Neuron (in vitro differentiated cells): Measurements from ENCODE around the gene TWIST2.

Source experiments
- H2AFZ ChIP-seq: one replicate; pipeline ENCODE4 v1.6.1; 2013; ENCODE audit warnings: low read depth, mild to moderate bottlenecking, inconsistent platforms, low read length, moderate library complexity
- H3K27me3 ChIP-seq: one replicate; pipeline ENCODE4 v1.6.1; 2013; ENCODE audit warnings: low read length; ENCODE audit not compliant: insufficient read depth
- H3K36me3 ChIP-seq: one replicate; pipeline ENCODE4 v1.6.1; 2013; ENCODE audit warnings: low read length; ENCODE audit not compliant: insufficient read depth
- H3K4me1 ChIP-seq: one replicate; pipeline ENCODE4 v1.6.1; 2013; ENCODE audit warnings: low read length; ENCODE audit not compliant: insufficient read depth
- H3K4me3 ChIP-seq: 2 replicates; pipeline ENCODE4 v1.5.1; 2013; ENCODE audit warnings: mild to moderate bottlenecking, low read length, moderate library complexity
- H3K9me3 ChIP-seq: one replicate; pipeline ENCODE4 v1.6.1; 2013; ENCODE audit warnings: low read length

The TWIST2 gene

GRCh38 chr2:238845583-238846377 lies 2.1 kb upstream of the TWIST2 start:
- Histone ChIP-seq H3K4me3 (no peak overlapping the region), H3K27me3 (peaks cover 73% of the 10 kb centered on the region), H3K36me3 (no peaks in the 10 kb centered on the region)

GRCh38 chr2:238846378-238846627 lies 1.6 kb upstream of the TWIST2 start:
- Histone ChIP-seq H3K27me3 (peaks cover 78% of the 10 kb centered on the region), H3K36me3 (no peaks in the 10 kb centered on the region), H3K9me3 (no peaks in the 10 kb centered on the region), H3K4me1 (no peaks in the 10 kb centered on the region), H3K4me3 (no peak overlapping the region), H2AFZ (no peak overlapping the region)

More at GRCh38 chr2:238845583-238846377, 2.1 kb upstream of the TWIST2 start:
- Histone ChIP-seq H3K9me3 (no peaks in the 10 kb centered on the region), H3K4me1 (no peaks in the 10 kb centered on the region), H2AFZ (no peak overlapping the region)

DNA sequence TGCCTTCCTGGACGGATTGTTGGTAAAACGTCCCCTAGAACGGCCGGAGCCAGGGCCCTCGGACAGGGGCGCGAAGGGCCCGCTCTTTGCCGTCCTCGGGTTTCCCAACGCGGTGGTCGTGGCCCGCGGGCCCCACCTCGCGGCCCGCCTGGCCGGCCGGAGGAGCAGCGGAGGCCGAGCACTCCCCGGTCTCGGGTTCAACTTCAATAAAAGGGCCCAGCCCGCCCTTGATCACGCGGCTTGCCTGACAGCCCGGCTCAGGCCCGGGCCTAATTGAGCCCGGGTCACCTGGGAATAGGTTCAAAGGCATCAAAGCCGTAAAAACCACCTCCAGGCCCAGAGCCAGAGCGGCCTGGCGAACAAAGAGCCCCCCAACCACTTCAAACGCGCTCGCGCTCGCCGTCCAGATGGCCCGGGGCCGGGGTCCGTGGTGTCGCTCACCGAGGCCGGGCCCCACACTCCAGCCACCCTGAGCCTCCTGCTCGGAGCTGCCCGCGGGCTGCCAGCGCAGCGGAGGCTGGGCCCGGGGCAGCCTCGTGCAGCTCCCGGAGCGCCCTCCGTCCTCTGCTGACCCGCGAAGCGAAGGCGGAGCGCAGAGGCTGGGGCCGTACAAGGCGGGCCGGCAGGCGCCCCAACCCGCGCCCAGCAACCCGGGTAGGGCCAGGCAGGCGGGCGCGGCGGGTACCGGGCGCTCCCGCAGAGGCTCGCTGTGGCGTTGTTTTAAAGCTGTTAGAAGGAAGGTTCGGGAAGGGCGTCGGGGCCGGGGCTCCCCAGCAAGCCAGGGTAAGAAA lies 1.1 kb upstream of the TWIST2 start:
- no peaks in the 10 kb centered on the region for H3K4me1 ChIP-seq
- peaks cover 83% of the 10 kb centered on the region for H3K27me3 ChIP-seq
- no peaks in the 10 kb centered on the region for H3K36me3 ChIP-seq
- no peak overlapping the region for H3K4me3 ChIP-seq
- no peaks in the 10 kb centered on the region for H3K9me3 ChIP-seq
- H2AFZ ChIP-seq = no peak overlapping the region

- no peak overlapping the region for H2AFZ ChIP-seq
- no peaks in the 10 kb centered on the region for H3K4me1 ChIP-seq
- no peak overlapping the region for H3K4me3 ChIP-seq
- peaks cover 87% of the 10 kb centered on the region for H3K27me3 ChIP-seq
- no peaks in the 10 kb centered on the region for H3K9me3 ChIP-seq
- no peaks in the 10 kb centered on the region for H3K36me3 ChIP-seq
These were observed 475 bp upstream of the TWIST2 start for GRCh38 chr2:238847419-238847801.

GRCh38 chr2:238848691-238848975 lies 748 bp downstream of the TWIST2 start:
- Histone ChIP-seq H3K4me1 (no peaks in the 10 kb centered on the region), H3K27me3 (peaks cover 84% of the 10 kb centered on the region), H3K9me3 (no peaks in the 10 kb centered on the region), H3K4me3 (no peak overlapping the region), H3K36me3 (no peaks in the 10 kb centered on the region), H2AFZ (no peak overlapping the region)

GRCh38 chr2:238848976-238849853 lies 1.3 kb downstream of the TWIST2 start:
- Histone ChIP-seq H3K36me3 (no peaks in the 10 kb centered on the region), H3K4me1 (no peaks in the 10 kb centered on the region), H3K4me3 (no peak overlapping the region), H3K9me3 (peaks cover 3% of the 10 kb centered on the region), H3K27me3 (peaks cover 83% of the 10 kb centered on the region), H2AFZ (no peak overlapping the region)

DNA sequence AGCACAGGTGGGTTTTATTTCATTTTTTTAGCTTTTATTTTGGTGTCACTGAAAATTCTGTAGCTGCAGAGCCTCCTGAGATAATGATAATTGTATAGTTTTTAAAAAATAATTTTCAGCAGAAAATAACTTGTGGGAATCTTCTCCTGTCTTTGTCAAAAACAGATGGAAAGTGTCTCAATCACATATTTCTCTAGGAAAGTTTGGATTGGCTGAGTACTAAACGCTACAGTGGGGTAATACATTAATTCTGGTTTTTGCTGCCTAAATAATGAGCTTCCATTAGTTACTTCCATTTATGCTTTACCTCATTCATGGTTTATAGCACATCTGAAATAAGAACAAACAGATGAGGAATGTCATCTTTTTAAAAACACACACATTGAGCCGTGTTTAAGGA lies 2.2 kb downstream of the TWIST2 start:
- peaks cover 3% of the 10 kb centered on the region for H3K9me3 ChIP-seq
- H2AFZ ChIP-seq = no peak overlapping the region
- H3K4me3 ChIP-seq = no peak overlapping the region
- H3K36me3 ChIP-seq = no peaks in the 10 kb centered on the region
- H3K4me1 ChIP-seq = peaks cover 5% of the 10 kb centered on the region
- peaks cover 76% of the 10 kb centered on the region for H3K27me3 ChIP-seq

- no peak overlapping the region for H2AFZ ChIP-seq
- H3K36me3 ChIP-seq = no peaks in the 10 kb centered on the region
- peaks cover 3% of the 10 kb centered on the region for H3K9me3 ChIP-seq
- no peak overlapping the region for H3K4me3 ChIP-seq
- peaks cover 5% of the 10 kb centered on the region for H3K4me1 ChIP-seq
- peaks cover 67% of the 10 kb centered on the region for H3K27me3 ChIP-seq
These were observed 3.1 kb downstream of the TWIST2 start for GRCh38 chr2:238851026-238851425.

- Histone ChIP-seq H3K4me1 (peaks cover 5% of the 10 kb centered on the region), H2AFZ (no peak overlapping the region), H3K36me3 (no peaks in the 10 kb centered on the region), H3K4me3 (no peak overlapping the region), H3K27me3 (peaks cover 60% of the 10 kb centered on the region), H3K9me3 (peaks cover 3% of the 10 kb centered on the region)
These were observed 3.9 kb downstream of the TWIST2 start for GRCh38 chr2:238851761-238852160.

GRCh38 chr2:238852206-238852869 lies 4.5 kb downstream of the TWIST2 start:
- peaks cover 5% of the 10 kb centered on the region for H3K4me1 ChIP-seq
- no peak overlapping the region for H3K4me3 ChIP-seq
- peaks cover 3% of the 10 kb centered on the region for H3K9me3 ChIP-seq
- H2AFZ ChIP-seq = no peak overlapping the region
- H3K27me3 ChIP-seq = peaks cover 54% of the 10 kb centered on the region
- no peaks in the 10 kb centered on the region for H3K36me3 ChIP-seq

DNA sequence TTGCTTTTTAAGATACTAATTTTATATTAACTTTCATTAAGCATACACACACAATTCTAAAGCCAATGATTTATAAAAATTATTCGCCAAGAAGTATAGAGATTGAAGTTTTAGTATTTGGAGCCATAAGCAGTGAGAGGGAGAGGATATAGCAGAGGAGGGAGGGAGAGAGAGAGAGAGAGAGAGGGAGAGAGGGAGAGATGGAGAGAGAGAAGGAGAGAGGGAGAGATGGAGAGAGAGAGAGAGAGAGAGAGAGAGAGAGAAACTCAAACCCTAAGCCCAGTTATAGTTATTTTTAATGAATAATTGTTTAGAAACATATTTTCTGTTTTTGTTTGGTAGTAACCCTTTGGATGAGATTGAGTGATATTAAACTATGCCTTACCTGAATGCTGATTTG lies 5.3 kb downstream of the TWIST2 start:
- no peak overlapping the region for H3K4me3 ChIP-seq
- H3K4me1 ChIP-seq = peaks cover 5% of the 10 kb centered on the region
- H3K36me3 ChIP-seq = no peaks in the 10 kb centered on the region
- peaks cover 3% of the 10 kb centered on the region for H3K9me3 ChIP-seq
- H2AFZ ChIP-seq = no peak overlapping the region
- peaks cover 46% of the 10 kb centered on the region for H3K27me3 ChIP-seq

- no peak overlapping the region for H2AFZ ChIP-seq
- H3K36me3 ChIP-seq = no peaks in the 10 kb centered on the region
- H3K4me1 ChIP-seq = peaks cover 5% of the 10 kb centered on the region
- H3K27me3 ChIP-seq = peaks cover 42% of the 10 kb centered on the region
- H3K4me3 ChIP-seq = no peak overlapping the region
- peaks cover 3% of the 10 kb centered on the region for H3K9me3 ChIP-seq
These were observed 5.8 kb downstream of the TWIST2 start for GRCh38 chr2:238853721-238854120.

DNA sequence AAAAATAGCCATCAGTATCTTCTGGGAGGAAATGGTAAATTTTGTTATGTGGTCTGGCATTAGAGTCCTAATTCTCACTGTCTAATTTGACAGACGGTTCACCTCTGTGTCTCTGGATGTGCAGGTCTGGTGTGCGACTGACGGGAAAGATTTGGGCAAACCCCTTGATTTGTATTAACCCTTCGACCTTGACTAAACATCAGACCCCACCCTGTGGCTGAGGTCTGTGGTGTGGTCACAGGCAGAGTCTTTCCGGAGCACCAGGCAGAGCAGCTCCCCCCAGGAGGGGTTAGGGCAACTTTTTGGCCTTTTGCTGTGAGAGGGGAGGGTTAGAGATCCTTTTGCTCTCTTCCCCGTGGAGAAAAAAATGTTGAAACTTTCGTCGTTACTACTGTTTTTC lies 6.4 kb downstream of the TWIST2 start:
- Histone ChIP-seq H2AFZ (no peak overlapping the region), H3K4me3 (no peak overlapping the region), H3K36me3 (no peaks in the 10 kb centered on the region), H3K4me1 (peaks cover 5% of the 10 kb centered on the region), H3K9me3 (peaks cover 3% of the 10 kb centered on the region), H3K27me3 (peaks cover 37% of the 10 kb centered on the region)
